Left lung (tissue), 10 donors: Measurements from ENCODE around the gene ASB13. TPM values are rescaled to one million over a fixed set of nuclear protein-coding genes. Genes with fewer than 3 reads are reported as not detected.

Experiments
- ATAC-seq: fragments of 200-7000 bp; cut with Tn5 transposase; one replicate; pipeline ENCODE4 v1.9.1; 2020; ENCODE audit warnings: moderate library complexity
- DNase-seq, 4 donors: peaks; one replicate each; pipeline ENCODE4 v3.0.0-alpha.2; 2013 to 2020
- H3K27ac ChIP-seq, 2 donors: fragments of 200-600 bp; sonication (generic) in 1 of 2; one replicate each; pipeline versions ENCODE4 v1.5.0 to v1.8.0; 2020 to 2021
- H3K27me3 ChIP-seq, 2 donors: fragments of 200-600 bp; sonication (generic) in 1 of 2; one replicate each; pipeline versions ENCODE4 v1.5.0 to v1.8.0; 2020 to 2021
- H3K36me3 ChIP-seq, 2 donors: fragments of 200-600 bp; sonication (generic) in 1 of 2; one replicate each; pipeline versions ENCODE4 v1.5.0 to v1.8.0; 2020 to 2021
- H3K4me1 ChIP-seq, 2 donors: fragments of 200-600 bp; one replicate each; pipeline ENCODE4 v1.8.0; 2021
- H3K4me3 ChIP-seq, 2 donors: fragments of 200-600 bp; sonication (generic) in 1 of 2; one replicate each; pipeline versions ENCODE4 v1.5.0 to v1.8.0; 2020 to 2021; ENCODE audit warnings: mild to moderate bottlenecking in 1 of 2
- H3K9me3 ChIP-seq, 2 donors: fragments of 200-600 bp; sonication (generic) in 1 of 2; one replicate each; pipeline versions ENCODE4 v1.5.0 to v1.8.0; 2020 to 2021
- intact Hi-C, 2 donors: fragments of 100-400 bp; cut with DNase I; formaldehyde crosslinking; loops; one replicate each; pipeline versions ENCODE4 v1.11.2 to v1.14.2; 2022
- polyA plus RNA-seq, 6 donors: library from polyadenylated mRNA; unstranded; fragments of 120-200 nt; gene quantifications; one replicate each; pipeline ENCODE4 v1.2.1, GENCODE V29; 2013; ENCODE audit not compliant: insufficient read length in 6 of 6
- total RNA-seq, 2 donors: library from RNA; stranded (reverse); fragmentation: NEBNext Ultra II Directional; extraction: Animal tissue kit (Norgen Biotek cat#: 25700); gene quantifications; one replicate each; pipeline ENCODE4 v1.2.1, GENCODE V29; 2021
- TF ChIP-seq, protein P1 (sequence below), 2 donors: fragments of 200-600 bp; sonication (generic) in 1 of 2; IDR thresholded peaks; one replicate each; pipeline versions ENCODE4 v1.5.0 to v1.8.0; 2021; ENCODE audit warnings: antibody characterized with exemption in 2 of 2
- donor health status: DM: no; HTN: yes; CAD: no.
- donor health status: DM: no; HTN: no; CAD: no.

The ASB13 gene
- total and polyA plus RNA-seq, 8 donors = 9.0 to 19.6 (median 11.6) TPM

DNA sequence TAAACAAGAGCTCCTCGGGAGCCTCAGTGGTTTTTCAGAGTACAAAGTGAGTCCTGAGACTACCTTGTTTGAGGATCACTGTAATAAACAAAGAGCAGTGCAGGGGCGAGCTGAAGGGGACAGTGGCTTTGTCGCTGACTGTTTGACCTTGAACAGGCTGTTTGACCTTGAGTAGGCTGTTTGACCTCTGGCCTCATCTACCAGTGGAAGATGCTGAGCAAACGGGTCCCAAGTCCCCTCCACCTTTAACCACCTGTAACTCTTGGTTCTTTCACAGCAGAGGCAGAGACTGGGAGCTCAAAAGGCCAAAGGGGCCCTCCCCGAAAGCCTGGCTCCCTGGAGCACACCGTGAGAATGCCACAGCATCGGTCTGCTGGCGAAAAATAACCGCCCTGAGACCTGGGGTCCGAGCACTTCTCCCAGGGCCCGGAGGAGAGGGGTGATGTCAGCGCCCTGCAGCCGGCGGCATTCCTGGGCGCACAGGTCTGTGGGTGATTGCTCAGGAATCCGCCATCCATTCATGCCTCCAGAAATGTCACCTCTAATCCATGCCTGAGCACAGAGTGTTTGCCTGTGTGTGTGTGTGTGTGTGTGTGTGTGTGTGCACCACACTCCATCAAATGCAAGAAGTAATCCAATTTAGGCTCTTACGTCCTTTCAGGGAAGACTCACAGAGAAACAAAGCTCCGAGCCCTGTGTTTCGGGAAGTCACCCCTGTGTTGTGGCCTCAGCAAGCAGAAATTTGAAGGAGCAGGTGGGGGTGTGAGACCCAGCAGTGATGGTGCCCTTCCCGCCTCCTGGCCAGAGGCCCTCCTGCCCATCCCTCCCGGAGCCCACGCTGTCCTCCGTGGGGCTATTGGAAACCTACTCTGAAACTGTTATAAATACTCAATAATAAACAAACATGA is 66.5 kb downstream of the ASB13 start:
- TF ChIP-seq, protein P1, sequence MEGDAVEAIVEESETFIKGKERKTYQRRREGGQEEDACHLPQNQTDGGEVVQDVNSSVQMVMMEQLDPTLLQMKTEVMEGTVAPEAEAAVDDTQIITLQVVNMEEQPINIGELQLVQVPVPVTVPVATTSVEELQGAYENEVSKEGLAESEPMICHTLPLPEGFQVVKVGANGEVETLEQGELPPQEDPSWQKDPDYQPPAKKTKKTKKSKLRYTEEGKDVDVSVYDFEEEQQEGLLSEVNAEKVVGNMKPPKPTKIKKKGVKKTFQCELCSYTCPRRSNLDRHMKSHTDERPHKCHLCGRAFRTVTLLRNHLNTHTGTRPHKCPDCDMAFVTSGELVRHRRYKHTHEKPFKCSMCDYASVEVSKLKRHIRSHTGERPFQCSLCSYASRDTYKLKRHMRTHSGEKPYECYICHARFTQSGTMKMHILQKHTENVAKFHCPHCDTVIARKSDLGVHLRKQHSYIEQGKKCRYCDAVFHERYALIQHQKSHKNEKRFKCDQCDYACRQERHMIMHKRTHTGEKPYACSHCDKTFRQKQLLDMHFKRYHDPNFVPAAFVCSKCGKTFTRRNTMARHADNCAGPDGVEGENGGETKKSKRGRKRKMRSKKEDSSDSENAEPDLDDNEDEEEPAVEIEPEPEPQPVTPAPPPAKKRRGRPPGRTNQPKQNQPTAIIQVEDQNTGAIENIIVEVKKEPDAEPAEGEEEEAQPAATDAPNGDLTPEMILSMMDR (IDR thresholded peaks at IDR 0.05) = no peak
- Histone ChIP-seq H3K27ac (no peak overlapping the region), H3K4me1 (no peaks in the 10 kb centered on the region), H3K27me3 (no peaks in the 10 kb centered on the region), H3K36me3 (no peaks in the 10 kb centered on the region), H3K4me3 (no peak overlapping the region), H3K9me3 (no peaks in the 10 kb centered on the region)
- ATAC-seq = no peak
- DNase-seq = peak in 1 of 4 donors; percentile 35
- intact Hi-C loops = no loop called here

DNA sequence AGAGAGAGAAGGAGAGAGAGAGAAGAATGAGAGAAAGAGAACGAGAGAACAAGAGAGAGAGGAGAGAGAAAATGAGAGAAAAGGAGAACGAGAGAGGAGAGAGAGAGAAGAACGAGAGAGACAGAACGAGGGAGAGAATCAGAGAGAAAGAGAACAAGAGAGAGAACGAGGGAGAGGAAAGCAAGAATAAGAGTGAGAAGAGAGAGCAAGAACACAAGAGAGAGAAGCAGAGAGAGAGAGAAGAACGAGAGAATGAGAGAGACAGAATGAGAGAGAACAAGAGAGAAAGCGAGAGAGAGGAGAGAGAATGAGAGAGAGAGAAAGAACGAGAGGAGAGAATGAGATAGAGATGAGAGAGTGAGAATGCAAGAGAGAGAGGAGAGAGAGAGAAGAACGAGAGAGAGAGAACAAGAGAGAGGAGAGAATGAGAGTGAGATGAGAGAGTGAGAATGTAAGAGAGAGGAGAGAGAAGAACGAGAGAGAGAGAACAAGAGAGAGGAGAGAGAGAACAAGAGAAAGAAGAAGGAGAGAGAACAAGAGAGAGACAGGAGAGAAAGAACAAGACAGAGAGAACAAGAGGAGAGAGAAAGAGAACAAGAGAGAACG is 68.2 kb downstream of the ASB13 start:
- ATAC-seq = no peak
- H3K4me1 ChIP-seq = no peaks in the 10 kb centered on the region
- intact Hi-C loops = no loop called here
- H3K36me3 ChIP-seq = no peaks in the 10 kb centered on the region
- no peak overlapping the region for H3K4me3 ChIP-seq
- H3K27ac ChIP-seq = no peak overlapping the region
- no peak for DNase-seq
- no peaks in the 10 kb centered on the region for H3K27me3 ChIP-seq
- TF ChIP-seq, protein P1 (IDR thresholded peaks at IDR 0.05) = no peak
- H3K9me3 ChIP-seq = no peaks in the 10 kb centered on the region

DNA sequence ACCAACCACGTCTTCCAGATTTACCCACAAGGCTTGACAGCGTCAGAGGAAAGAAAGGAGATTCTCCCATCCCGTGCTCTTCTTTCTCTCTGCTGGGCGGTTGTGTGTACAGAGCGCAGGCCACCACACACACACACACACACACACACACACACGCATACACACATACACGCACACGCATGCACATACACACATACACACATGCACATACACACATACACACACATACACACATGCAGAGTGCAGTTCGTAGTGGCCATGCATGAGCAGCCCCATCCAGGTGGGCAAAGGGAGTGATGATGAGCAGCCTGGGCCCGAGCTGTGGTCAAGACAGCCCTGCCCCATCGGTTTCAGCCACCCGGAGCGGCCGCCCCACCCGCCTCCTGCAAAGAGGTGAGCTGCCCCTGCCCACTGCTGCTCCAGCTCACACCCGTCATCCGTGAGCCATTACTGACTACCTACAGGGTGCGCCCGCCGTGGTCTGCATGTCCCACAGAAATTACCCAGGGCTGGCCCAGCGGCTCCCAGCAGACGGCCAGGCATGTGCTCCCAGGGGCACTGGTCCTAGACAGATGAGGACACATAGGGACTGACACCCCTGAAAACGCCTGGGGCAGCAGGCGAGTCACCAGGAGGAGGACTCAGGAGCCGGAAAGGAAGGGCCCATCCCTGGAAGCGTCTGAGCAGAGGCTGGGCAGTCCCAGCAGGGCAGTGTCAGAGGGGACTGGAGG is 69.6 kb downstream of the ASB13 start:
- no peaks in the 10 kb centered on the region for H3K27me3 ChIP-seq
- no peaks in the 10 kb centered on the region for H3K4me1 ChIP-seq
- peak in 1 of 4 donors; percentile 53 for DNase-seq
- H3K9me3 ChIP-seq = no peaks in the 10 kb centered on the region
- H3K4me3 ChIP-seq = no peak overlapping the region
- intact Hi-C loops = no loop called here
- TF ChIP-seq, protein P1 (IDR thresholded peaks at IDR 0.05) = no peak
- H3K36me3 ChIP-seq = no peaks in the 10 kb centered on the region
- no peak for ATAC-seq
- H3K27ac ChIP-seq = no peak overlapping the region

DNA sequence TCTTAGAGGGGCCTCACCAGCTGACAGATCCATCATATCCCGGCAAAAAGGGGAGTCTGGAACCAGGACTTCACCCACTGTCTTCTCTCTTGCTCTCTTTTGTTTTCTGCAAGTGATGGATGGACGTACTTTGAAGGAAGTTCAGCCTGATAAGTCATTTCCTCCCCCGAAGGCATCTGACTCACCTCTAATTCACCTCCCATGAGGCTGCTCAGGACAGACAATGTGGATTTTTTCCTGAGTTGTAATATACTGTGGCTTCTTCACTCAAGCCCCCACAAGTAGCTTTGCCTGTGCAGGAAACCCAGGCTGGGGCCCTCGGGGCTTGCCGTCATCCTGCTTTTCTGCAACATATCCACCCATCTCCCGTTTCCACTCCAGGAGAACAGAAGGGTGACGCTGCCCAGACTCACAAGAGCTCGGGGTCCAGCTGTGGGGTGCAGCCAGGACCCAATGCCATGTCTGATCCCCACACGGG is 70.4 kb downstream of the ASB13 start:
- Histone ChIP-seq H3K9me3 (no peaks in the 10 kb centered on the region), H3K27ac (no peak overlapping the region), H3K4me3 (no peak overlapping the region), H3K4me1 (no peaks in the 10 kb centered on the region), H3K36me3 (no peaks in the 10 kb centered on the region), H3K27me3 (no peaks in the 10 kb centered on the region)
- DNase-seq (peak in 1 of 4 donors; percentile 53), ATAC-seq (peak; percentile 57)
- intact Hi-C loops = no loop called here
- TF ChIP-seq, protein P1 (IDR thresholded peaks at IDR 0.05) = no peak
